Measurements from ENCODE around the gene EIF2B5. TPM values are rescaled to one million over a fixed set of nuclear protein-coding genes. Genes with fewer than 3 reads are reported as not detected.

EIF2B5 gene
- total and polyA plus RNA-seq, 9 of the 15 experiments (the other 6 are each of a cell fraction or from before 2014, with no cell fraction given), result 19.1 to 92.4 (median 74.0) TPM

- peak; percentile 67; the same call in 1 of the 2 replicates for TF ChIP-seq MXI1 (IDR thresholded peaks at IDR 0.05; ENCODE audit: low read depth, low read length)
- TF ChIP-seq ELF2 (CRISPR knock-in tag; IDR thresholded peaks at IDR 0.05), result 0 out of 2 replicates have a peak, but pooled peaks have one; percentile 18
- TF ChIP-seq ZNF586 (CRISPR knock-in tag; conservative IDR thresholded peaks at IDR 0.05), result no peak
- peak in 2 of 3 experiments; percentile 30 to 55 for TF ChIP-seq YY1 (IDR thresholded peaks at IDR 0.05; ENCODE audit: borderline replicate concordance in 1 of 3, control insufficient read depth in 1 of 3, extremely low read depth in 1 of 3, insufficient read depth in 3 of 3, insufficient read length in 1 of 3, insufficient replicate concordance in 2 of 3, low read depth in 1 of 3, low read length in 2 of 3)
- no peak for TF ChIP-seq U2AF1 (optimal IDR thresholded peaks at IDR 0.05; ENCODE audit: low read depth, low read length)
- 0 out of 2 replicates have a peak, but pooled peaks have one; percentile 17 for TF ChIP-seq KLF13 (tag; IDR thresholded peaks at IDR 0.05; ENCODE audit: borderline replicate concordance, low read depth)
- TF ChIP-seq ATF6 (CRISPR knock-in tag; IDR thresholded peaks at IDR 0.05), result peak; percentile 88; the same call in 1 of the 2 replicates
- TF ChIP-seq TARDBP (IDR thresholded peaks at IDR 0.05), result 0 out of 2 replicates have a peak, but pooled peaks have one; percentile 40
- TF ChIP-seq CBX1 (IDR thresholded peaks at IDR 0.05; ENCODE audit: low read depth), result no peak
- no peak for TF ChIP-seq MAFG (tag; conservative IDR thresholded peaks at IDR 0.05)
- TF ChIP-seq ZZZ3 (IDR thresholded peaks at IDR 0.05), result no peak
- 0 out of 4 replicates have a peak, but pooled peaks of 1 of the 2 experiments have one; percentile 20 for TF ChIP-seq KDM4B (IDR thresholded peaks at IDR 0.05; ENCODE audit: borderline replicate concordance in 2 of 2, low read depth in 1 of 2)
- TF ChIP-seq FIP1L1 (IDR thresholded peaks at IDR 0.05; ENCODE audit: low read depth, low read length, poor library complexity, severe bottlenecking), result no peak
- peak; percentile 36; the same call in 1 of the 2 replicates for TF ChIP-seq NCOA1 (IDR thresholded peaks at IDR 0.05; ENCODE audit: low read depth)
- no peak for TF ChIP-seq ZSCAN29 (IDR thresholded peaks at IDR 0.05)
- TF ChIP-seq ZNF175 (CRISPR knock-in tag; IDR thresholded peaks at IDR 0.05; ENCODE audit: low read depth), result peak; percentile 48; the same call in 1 of the 2 replicates
- 0 out of 2 replicates have a peak, but pooled peaks have one; percentile 11 for TF ChIP-seq NCOA6 (IDR thresholded peaks at IDR 0.05)
- no peak for TF ChIP-seq SREBF2 (CRISPR knock-in tag; IDR thresholded peaks at IDR 0.05)
- 0 out of 2 replicates have a peak, but pooled peaks have one; percentile 60 for TF ChIP-seq TCF7 (IDR thresholded peaks at IDR 0.05; ENCODE audit: borderline replicate concordance)
- TF ChIP-seq PYGO2 (tag; IDR thresholded peaks at IDR 0.05), result peak; percentile 41; the same call in 1 of the 2 replicates
- TF ChIP-seq, protein P1, sequence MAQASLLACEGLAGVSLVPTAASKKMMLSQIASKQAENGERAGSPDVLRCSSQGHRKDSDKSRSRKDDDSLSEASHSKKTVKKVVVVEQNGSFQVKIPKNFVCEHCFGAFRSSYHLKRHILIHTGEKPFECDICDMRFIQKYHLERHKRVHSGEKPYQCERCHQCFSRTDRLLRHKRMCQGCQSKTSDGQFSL (CRISPR knock-in tag; IDR thresholded peaks at IDR 0.05), result peak; percentile 91
- TF ChIP-seq, protein P1 (tag; IDR thresholded peaks at IDR 0.05), result peak in 1 of 2 experiments; percentile 96; a peak in 2 of 4 replicates
- no peak for TF ChIP-seq SPI1 (IDR thresholded peaks at IDR 0.05; ENCODE audit: borderline replicate concordance, low read depth, low read length)
- TF ChIP-seq ZNF41 (CRISPR knock-in tag; conservative IDR thresholded peaks at IDR 0.05), result no peak
- TF ChIP-seq ATF1 (CRISPR knock-in tag; IDR thresholded peaks at IDR 0.05), result no peak
- peak; percentile 78 for TF ChIP-seq ATF1 (tag; IDR thresholded peaks at IDR 0.05)
These were observed 1.1 kb upstream of the EIF2B5 start (continued) for GRCh38 chr3:184133840-184134745.
